DND-41 (cell line): ENCODE results near the gene TRAPPC14.
"Not testable (repeated sequence)": the region's sequence is repeated elsewhere in the genome, so short reads cannot be mapped to it uniquely, and the experiment has no call there.

Source experiments
- ATAC-seq: fragments of 200-7000 bp; cut with Tn5 transposase; 3 replicates; pipeline ENCODE4 v1.9.1; 2021; ENCODE audit warnings: low read depth; ENCODE audit not compliant: insufficient read depth
- DNase-seq: peaks from one replicate; pipeline ENCODE4 v3.0.0-alpha.2; 2020
- H2AFZ ChIP-seq: 2 replicates; pipeline ENCODE4 v1.6.0; 2012; ENCODE audit warnings: low read depth, low read length
- H3K27ac ChIP-seq: 2 replicates; pipeline ENCODE4 v1.5.1; 2012; ENCODE audit warnings: low read length, inconsistent platforms
- H3K27me3 ChIP-seq: fragments of 200-600 bp; sonication (generic); 2 replicates; pipeline ENCODE4 v1.6.0; 2012; ENCODE audit warnings: low read length, mild to moderate bottlenecking, inconsistent platforms; ENCODE audit not compliant: insufficient read depth, poor library complexity
- H3K36me3 ChIP-seq: 2 replicates; pipeline ENCODE4 v1.5.1; 2012; ENCODE audit warnings: low read length, inconsistent platforms; ENCODE audit not compliant: insufficient read depth
- H3K4me1 ChIP-seq: 2 replicates; pipeline ENCODE4 v1.5.1; 2012; ENCODE audit warnings: mild to moderate bottlenecking, low read length; ENCODE audit not compliant: insufficient read depth
- H3K4me2 ChIP-seq: 2 replicates; pipeline ENCODE4 v1.6.0; 2012; ENCODE audit warnings: mild to moderate bottlenecking, moderate library complexity, low read length, inconsistent platforms; ENCODE audit not compliant: insufficient read depth
- H3K4me3 ChIP-seq, 2 experiments: fragments of 200-600 bp in 1 of 2; shearing (Covaris generic) in 1 of 2; 2 replicates each; pipeline ENCODE4 v1.5.1; 2012 to 2016; ENCODE audit warnings: inconsistent platforms in 2 of 2, low read length in 2 of 2, mild to moderate bottlenecking in 2 of 2, low read depth in 1 of 2, moderate library complexity in 1 of 2
- H3K79me2 ChIP-seq: 2 replicates; pipeline ENCODE4 v1.6.0; 2012; ENCODE audit warnings: low read length, inconsistent platforms; ENCODE audit not compliant: insufficient read depth
- H3K9ac ChIP-seq: 2 replicates; pipeline ENCODE4 v1.6.0; 2012; ENCODE audit warnings: low read depth, mild to moderate bottlenecking, inconsistent platforms, low read length, moderate library complexity
- H3K9me3 ChIP-seq: 2 replicates; pipeline ENCODE4 v1.5.1; 2012; ENCODE audit warnings: low read length, moderate library complexity, mild to moderate bottlenecking, inconsistent platforms; ENCODE audit not compliant: insufficient read depth, severe bottlenecking
- H4K20me1 ChIP-seq: 2 replicates; pipeline ENCODE4 v1.6.0; 2012; ENCODE audit warnings: low read length; ENCODE audit not compliant: insufficient read depth
- CTCF ChIP-seq: IDR thresholded peaks from 2 replicates; pipeline ENCODE4 v1.5.1; 2012; ENCODE audit warnings: borderline replicate concordance, low read length, moderate library complexity, mild to moderate bottlenecking; ENCODE audit not compliant: poor library complexity, severe bottlenecking; ENCODE audit errors: extremely low read depth
- EZH2 ChIP-seq: IDR thresholded peaks from 3 replicates; pipeline ENCODE4 v1.6.1; 2012; ENCODE audit warnings: borderline replicate concordance, low read depth, mild to moderate bottlenecking, moderate library complexity, low read length, inconsistent platforms; ENCODE audit not compliant: severe bottlenecking

Gene TRAPPC14

GRCh38 chr7:100198266-100198665, 39.7 kb upstream of the TRAPPC14 start:
- Histone ChIP-seq H3K4me2 (no peak overlapping the region), H3K4me1 (no peaks in the 10 kb centered on the region), H3K27ac (no peak overlapping the region), H3K36me3 (no peaks in the 10 kb centered on the region), H2AFZ (no peak overlapping the region), H3K4me3 (no peak overlapping the region), H3K9ac (no peak overlapping the region), H3K9me3 (no peaks in the 10 kb centered on the region), H3K79me2 (no peaks in the 10 kb centered on the region), H3K27me3 (no peaks in the 10 kb centered on the region), H4K20me1 (no peaks in the 10 kb centered on the region)
- DNase-seq: no peak
- no peak for TF ChIP-seq CTCF
- TF ChIP-seq EZH2: no peak
- ATAC-seq: no peak

- not testable (repeated sequence) for H3K27ac ChIP-seq, H3K4me3 ChIP-seq, ATAC-seq, H2AFZ ChIP-seq, H3K4me2 ChIP-seq, H3K79me2 ChIP-seq, H3K27me3 ChIP-seq, H3K36me3 ChIP-seq, H3K9me3 ChIP-seq, H3K4me1 ChIP-seq, H3K9ac ChIP-seq, H4K20me1 ChIP-seq, DNase-seq
Observed at GRCh38 chr7:100195901-100196322, 37.4 kb upstream of the TRAPPC14 start.

- TF ChIP-seq CTCF (no peak), EZH2 (no peak)
- H3K27ac ChIP-seq: no peak overlapping the region
- no peaks in the 10 kb centered on the region for H3K27me3 ChIP-seq
- DNase-seq (no peak), ATAC-seq (no peak)
- no peak overlapping the region for H2AFZ ChIP-seq
- no peak overlapping the region for H3K4me2 ChIP-seq
- H3K9ac ChIP-seq: no peak overlapping the region
- no peaks in the 10 kb centered on the region for H3K4me1 ChIP-seq
- no peaks in the 10 kb centered on the region for H4K20me1 ChIP-seq
- no peaks in the 10 kb centered on the region for H3K36me3 ChIP-seq
- H3K79me2 ChIP-seq: no peaks in the 10 kb centered on the region
- no peak overlapping the region for H3K4me3 ChIP-seq
- no peaks in the 10 kb centered on the region for H3K9me3 ChIP-seq
Observed at GRCh38 chr7:100195222-100195621, 36.7 kb upstream of the TRAPPC14 start.

GRCh38 chr7:100192969-100193368, 34.4 kb upstream of the TRAPPC14 start:
- Histone ChIP-seq H2AFZ (no peak overlapping the region), H3K9ac (no peak overlapping the region), H3K27ac (no peak overlapping the region), H4K20me1 (no peaks in the 10 kb centered on the region), H3K4me2 (no peak overlapping the region), H3K27me3 (no peaks in the 10 kb centered on the region), H3K4me3 (no peak overlapping the region), H3K9me3 (no peaks in the 10 kb centered on the region), H3K79me2 (no peaks in the 10 kb centered on the region), H3K4me1 (no peaks in the 10 kb centered on the region), H3K36me3 (no peaks in the 10 kb centered on the region)
- no peak for ATAC-seq
- TF ChIP-seq CTCF (no peak), EZH2 (no peak)
- DNase-seq: no peak

GRCh38 chr7:100192281-100192862, 33.8 kb upstream of the TRAPPC14 start:
- H3K4me3 ChIP-seq, H3K27me3 ChIP-seq, ATAC-seq: not testable (repeated sequence)

More at GRCh38 chr7:100192281-100192862, 33.8 kb upstream of the TRAPPC14 start:
- H3K79me2 ChIP-seq, DNase-seq, H2AFZ ChIP-seq, H3K4me1 ChIP-seq, H3K9ac ChIP-seq, H3K9me3 ChIP-seq, H3K36me3 ChIP-seq, H3K4me2 ChIP-seq, H3K27ac ChIP-seq, H4K20me1 ChIP-seq: not testable (repeated sequence)
